HG02973 (cell line): ENCODE measurements around the gene SPOCD1.

ENCODE experiments used
- ATAC-seq: cut with Tn5 transposase; IDR thresholded peaks from one replicate; pipeline ENCODE4 v1.9.1; 2021; ENCODE audit warnings: moderate library complexity; ENCODE audit not compliant: unreplicated experiment

The SPOCD1 gene

GRCh38 chr1:31774495-31774894, 41.3 kb downstream of the SPOCD1 start:
- ATAC-seq, result no peak

GRCh38 chr1:31773861-31774260, 42.0 kb downstream of the SPOCD1 start:
- no peak for ATAC-seq

- ATAC-seq, result no peak
These were observed 43.1 kb downstream of the SPOCD1 start for GRCh38 chr1:31772669-31773248.

GRCh38 chr1:31771891-31772668, 43.7 kb downstream of the SPOCD1 start:
- ATAC-seq, result no peak

GRCh38 chr1:31769720-31770390, 46.0 kb downstream of the SPOCD1 start:
- ATAC-seq, result no peak

- ATAC-seq, result no peak
These were observed 46.7 kb downstream of the SPOCD1 start for GRCh38 chr1:31768939-31769704.

GRCh38 chr1:31768407-31768907, 47.4 kb downstream of the SPOCD1 start:
- no peak for ATAC-seq

GRCh38 chr1:31767225-31767624, 48.6 kb downstream of the SPOCD1 start:
- no peak for ATAC-seq

GRCh38 chr1:31765516-31765915, 50.3 kb downstream of the SPOCD1 start:
- no peak for ATAC-seq

GRCh38 chr1:31765041-31765467, 50.8 kb downstream of the SPOCD1 start:
- no peak for ATAC-seq

GRCh38 chr1:31764312-31765040, 51.3 kb downstream of the SPOCD1 start, which contains the start of gene ADGRB2:
TSS of gene ADGRB2 (minus strand) at chr1:31764340. CDS start at chr1:31757221, 7,119 bp downstream.
- no peak for ATAC-seq

- no peak for ATAC-seq
These were observed 52.0 kb downstream of the SPOCD1 start for GRCh38 chr1:31763671-31764311.

GRCh38 chr1:31762726-31763670, 52.8 kb downstream of the SPOCD1 start:
- no peak for ATAC-seq

GRCh38 chr1:31762323-31762722, 53.5 kb downstream of the SPOCD1 start:
- ATAC-seq, result no peak

- no peak for ATAC-seq
These were observed 53.9 kb downstream of the SPOCD1 start for GRCh38 chr1:31761883-31762282.

- ATAC-seq, result no peak
These were observed 55.1 kb downstream of the SPOCD1 start for GRCh38 chr1:31760471-31761470.

GRCh38 chr1:31759298-31760023, 56.4 kb downstream of the SPOCD1 start:
- no peak for ATAC-seq
